Measurements from ENCODE around the gene MAP2K5.
"Not testable (repeated sequence)": the region's sequence is repeated elsewhere in the genome, so short reads cannot be mapped to it uniquely, and the experiment has no call there.

MAP2K5 gene

GRCh38 chr15:67590191-67590590, 47.7 kb downstream of the MAP2K5 start:
- in situ Hi-C loops (cut with HindIII; ENCODE audit: low sequenced_read_pairs) = no loop called here

- in situ Hi-C loops (cut with HindIII; ENCODE audit: low sequenced_read_pairs) = no loop called here
These were observed 49.7 kb downstream of the MAP2K5 start for GRCh38 chr15:67592245-67592644.

DNA sequence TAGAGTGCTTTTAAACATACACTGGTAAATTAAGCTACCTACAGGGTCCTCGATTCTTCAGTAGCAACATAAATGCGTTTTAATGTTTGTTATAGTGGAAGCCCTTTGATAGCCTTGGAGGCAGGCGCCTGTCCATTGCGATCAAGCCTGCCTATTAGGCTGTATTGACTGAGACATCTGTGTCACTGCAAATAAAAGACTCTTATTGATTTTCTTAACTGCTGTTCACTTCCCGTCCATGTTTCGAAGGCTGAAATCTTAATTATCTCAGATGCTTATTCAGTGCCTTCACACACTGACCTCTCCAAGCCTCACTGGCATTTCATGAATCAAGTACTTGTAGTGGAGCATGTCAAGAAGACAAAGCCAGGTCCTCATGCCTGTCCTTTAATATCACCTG, 51.1 kb downstream of the MAP2K5 start:
- in situ Hi-C loops (cut with HindIII; ENCODE audit: low sequenced_read_pairs) = no loop called here

DNA sequence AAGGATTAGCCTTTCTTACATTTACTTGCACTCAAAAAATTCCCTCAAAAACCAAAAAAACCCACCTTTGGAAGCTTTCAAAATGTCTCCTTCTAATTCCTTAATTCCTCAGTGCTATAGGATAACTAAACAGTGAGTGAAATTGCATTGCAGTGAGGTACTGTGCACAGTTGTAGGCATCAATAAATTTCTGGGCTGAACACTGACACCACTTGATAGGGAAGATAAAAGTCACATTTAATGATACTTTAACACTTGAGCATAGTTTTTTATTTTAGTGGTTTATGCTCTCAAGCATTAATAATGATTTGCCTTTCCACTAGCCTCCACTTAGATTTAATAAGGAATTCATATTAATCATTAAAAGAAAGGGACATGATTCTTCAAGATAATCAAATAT, 52.3 kb downstream of the MAP2K5 start:
- in situ Hi-C loops (cut with HindIII; ENCODE audit: low sequenced_read_pairs) = no loop called here

DNA sequence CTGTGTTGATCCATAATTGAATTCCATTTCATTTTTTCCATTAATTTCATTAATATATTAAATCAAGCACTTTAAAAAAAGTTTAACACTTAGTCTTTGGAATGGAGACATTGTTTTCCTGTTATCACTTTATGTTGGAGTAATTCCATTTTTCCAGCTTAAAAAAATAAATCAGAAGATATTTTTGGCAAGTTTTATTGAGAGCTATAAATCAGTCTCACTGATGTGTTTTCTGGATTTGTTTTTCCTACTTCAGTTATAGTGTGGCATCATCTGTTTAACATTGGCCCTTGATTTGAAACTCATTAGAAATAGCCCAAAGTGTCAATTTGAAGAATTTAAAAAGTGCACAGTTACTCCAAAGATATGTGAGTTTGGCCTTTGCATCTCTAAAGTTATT, 53.1 kb downstream of the MAP2K5 start:
- in situ Hi-C loops (cut with HindIII; ENCODE audit: low sequenced_read_pairs) = no loop called here

GRCh38 chr15:67601073-67601472, 58.6 kb downstream of the MAP2K5 start:
- in situ Hi-C loops (cut with HindIII; ENCODE audit: low sequenced_read_pairs) = no loop called here

- in situ Hi-C loops (cut with HindIII; ENCODE audit: low sequenced_read_pairs) = no loop called here
These were observed 60.6 kb downstream of the MAP2K5 start for GRCh38 chr15:67603063-67603462.

GRCh38 chr15:67605871-67606270, 63.4 kb downstream of the MAP2K5 start:
- in situ Hi-C loops (cut with HindIII; ENCODE audit: low sequenced_read_pairs) = no loop called here

DNA sequence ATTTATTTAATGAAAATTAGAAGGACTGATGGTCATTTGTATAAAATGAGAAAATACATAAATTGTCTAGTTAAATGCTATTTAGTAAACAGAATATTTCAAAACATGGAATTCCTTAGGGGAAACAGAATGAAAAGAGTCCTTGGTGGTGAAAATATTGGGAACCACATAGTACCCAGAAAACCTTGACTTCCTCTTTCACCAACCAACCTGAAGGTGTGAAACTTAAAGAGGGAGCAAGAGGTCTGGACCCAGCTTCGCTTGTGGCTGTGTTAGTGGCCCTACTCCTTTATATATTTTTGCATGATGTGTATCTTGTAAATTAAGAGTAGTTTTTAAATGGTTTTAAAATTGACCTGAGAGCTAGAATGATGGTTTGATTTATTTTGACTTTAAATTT, 64.2 kb downstream of the MAP2K5 start:
- in situ Hi-C loops (cut with HindIII; ENCODE audit: low sequenced_read_pairs) = no loop called here

- in situ Hi-C loops (cut with HindIII; ENCODE audit: low sequenced_read_pairs) = no loop called here
These were observed 64.8 kb downstream of the MAP2K5 start for GRCh38 chr15:67607329-67607728.

- in situ Hi-C loops (cut with HindIII; ENCODE audit: low sequenced_read_pairs) = no loop called here
These were observed 65.6 kb downstream of the MAP2K5 start for GRCh38 chr15:67607959-67608637.

DNA sequence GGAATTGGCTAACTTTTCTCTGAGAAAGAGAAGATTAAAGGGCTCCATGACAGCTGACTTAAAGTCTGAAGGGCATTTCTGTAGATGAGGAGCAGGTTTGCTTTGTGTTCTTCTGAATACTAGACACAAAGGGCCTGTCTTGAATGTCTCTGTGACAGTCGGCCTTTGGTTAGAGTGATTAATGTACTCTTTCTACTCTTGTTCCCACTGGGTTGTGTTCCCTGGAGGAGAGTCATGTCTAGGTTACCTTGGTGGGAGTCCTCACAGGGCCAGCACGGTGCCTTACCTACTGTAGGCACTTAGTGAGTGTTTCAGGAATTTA, 66.1 kb downstream of the MAP2K5 start:
- in situ Hi-C loops (cut with HindIII; ENCODE audit: low sequenced_read_pairs) = no loop called here

DNA sequence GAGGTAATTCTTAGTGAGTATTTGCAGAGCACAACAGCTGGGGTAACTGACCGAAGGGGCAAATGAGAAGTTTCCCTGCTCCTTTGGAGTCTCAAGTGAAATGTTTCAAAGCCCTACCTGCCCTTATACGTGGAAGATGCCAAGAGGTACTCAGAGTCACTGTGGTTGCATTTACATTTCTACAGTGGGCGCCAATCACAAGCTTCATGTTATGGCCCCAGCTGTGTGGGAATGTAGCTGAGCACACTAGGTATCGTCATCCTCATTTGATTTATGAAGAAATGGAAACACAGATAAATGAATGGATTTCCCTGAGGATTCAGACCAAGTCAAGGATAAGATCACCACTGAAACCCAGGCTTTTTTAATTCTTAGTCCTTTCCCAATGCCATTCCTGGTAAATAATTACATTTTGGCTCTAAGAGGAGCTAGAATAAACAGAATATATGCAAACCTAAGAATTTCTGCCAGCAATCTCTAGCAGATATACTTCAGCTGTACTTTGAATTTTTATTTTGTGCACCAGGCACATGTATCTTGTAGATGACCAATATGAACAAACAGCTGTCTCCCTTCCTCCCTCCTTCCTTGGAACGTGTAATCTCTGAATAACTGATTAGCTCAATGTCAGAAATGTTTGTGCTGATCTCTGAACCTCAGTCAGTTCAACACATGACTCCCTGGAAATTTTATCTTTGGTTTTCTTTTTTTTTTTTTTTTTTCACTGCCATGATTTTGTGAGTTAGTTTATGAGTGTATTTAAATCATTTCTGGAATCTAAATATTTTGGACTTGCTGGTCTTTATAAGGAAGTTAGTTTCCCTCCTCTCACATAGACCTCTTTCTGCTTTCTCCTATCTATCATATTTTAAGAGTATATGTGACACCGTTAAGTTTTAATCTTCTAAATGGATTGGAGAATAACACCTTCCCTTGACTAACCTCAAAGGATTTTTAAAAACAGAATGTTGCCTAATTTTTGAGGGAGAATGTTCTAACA, 69.2 kb downstream of the MAP2K5 start:
- in situ Hi-C loops (cut with HindIII; ENCODE audit: low sequenced_read_pairs) = no loop called here

DNA sequence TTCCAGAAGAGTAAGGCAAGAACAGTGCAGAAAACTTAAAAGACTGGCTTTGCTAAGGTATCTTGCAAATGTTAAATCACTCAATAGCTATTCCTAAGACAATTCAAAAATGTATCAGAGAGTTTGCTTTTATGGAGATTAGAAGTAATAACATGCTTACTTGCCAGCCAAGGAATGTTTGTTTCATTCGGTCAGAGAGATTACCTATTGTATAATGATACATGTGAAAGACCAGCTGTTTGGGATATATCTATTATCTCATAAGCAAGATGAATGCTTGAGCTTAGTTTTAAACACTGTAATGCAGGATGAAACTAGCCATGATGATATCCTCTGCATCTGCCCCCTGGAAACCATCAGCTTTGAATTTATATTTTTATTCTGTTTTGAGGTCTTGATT, 70.7 kb downstream of the MAP2K5 start:
- in situ Hi-C loops (cut with HindIII; ENCODE audit: low sequenced_read_pairs) = no loop called here

DNA sequence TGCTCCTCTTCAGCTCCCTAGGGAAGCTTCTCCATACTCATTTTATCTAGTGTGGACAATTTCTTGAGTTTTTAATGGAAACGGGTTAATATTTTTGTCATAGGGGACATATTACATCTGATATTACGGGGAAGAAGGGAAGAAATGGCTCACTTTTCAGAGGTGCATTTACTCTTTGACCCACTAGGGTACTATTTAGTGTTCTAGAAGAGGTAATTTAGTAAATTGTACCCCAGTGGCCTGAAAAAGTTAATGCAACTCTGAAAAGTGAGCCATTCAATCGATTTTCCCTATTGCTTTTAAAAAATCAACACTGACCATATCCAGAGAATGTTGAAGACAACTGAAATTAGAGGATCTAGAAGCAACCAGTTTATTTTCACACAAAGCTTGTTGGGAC, 71.2 kb downstream of the MAP2K5 start:
- in situ Hi-C loops (cut with HindIII; ENCODE audit: low sequenced_read_pairs) = no loop called here

DNA sequence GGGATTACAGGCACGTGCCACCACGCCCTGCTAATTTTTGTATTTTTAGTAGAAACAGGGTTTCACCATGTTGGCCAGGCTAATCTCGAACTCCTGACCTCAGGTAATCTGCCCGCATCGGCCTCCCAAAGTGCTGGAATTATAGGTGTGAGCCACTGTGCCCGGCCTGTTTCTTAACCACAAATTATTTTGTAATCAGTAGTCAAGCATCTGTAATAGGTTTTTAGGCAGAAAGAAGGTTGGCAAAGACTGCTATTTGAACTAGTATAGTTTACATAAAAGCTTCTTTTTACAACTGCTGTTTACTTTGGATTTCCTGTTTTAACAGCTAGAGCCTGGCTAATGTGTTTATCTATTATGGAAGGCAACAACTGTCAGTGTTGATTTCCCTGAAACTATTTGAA, 72.6 kb downstream of the MAP2K5 start:
- in situ Hi-C loops (cut with HindIII; ENCODE audit: low sequenced_read_pairs) = not testable (repeated sequence)

DNA sequence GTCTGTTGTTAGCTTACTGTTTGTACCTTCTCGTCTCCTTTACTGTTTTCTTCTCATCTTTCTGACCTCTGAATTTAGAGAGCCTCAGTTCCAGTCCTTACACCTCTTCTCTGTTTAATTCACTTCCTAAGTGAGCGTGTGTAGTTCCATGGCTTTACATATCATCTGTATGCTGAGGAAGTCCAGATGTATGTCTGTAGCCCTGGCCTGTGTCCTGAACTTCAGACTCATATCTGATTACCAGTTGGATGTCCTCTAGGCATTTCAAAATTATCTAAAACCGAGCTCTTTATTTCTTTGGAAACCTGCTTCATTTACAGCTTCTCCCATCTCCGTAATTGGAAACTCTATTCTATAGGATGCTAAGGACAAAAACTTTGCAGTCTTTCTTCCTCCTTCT, 75.8 kb downstream of the MAP2K5 start:
- in situ Hi-C loops (cut with HindIII; ENCODE audit: low sequenced_read_pairs) = no loop called here

DNA sequence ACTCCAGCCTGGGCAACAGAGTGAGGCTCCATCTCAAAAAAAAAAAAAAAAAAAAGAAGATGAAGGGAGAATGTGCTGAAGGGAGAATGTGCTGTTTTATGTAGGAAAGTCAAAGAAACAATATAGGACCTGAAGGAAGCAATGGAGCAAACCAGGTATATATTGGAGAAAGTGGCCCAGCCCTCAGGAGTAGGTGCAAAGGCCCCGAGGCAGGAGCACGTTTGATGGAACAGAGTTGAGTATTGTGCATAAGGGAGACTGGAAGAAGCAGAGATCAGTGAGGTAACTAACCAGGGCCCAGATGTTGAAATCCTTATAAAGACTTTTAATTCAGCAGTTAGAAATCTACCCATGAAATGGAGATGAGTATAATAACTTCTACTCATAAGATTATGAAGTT, 79.6 kb downstream of the MAP2K5 start:
- in situ Hi-C loops (cut with HindIII; ENCODE audit: low sequenced_read_pairs) = no loop called here

DNA sequence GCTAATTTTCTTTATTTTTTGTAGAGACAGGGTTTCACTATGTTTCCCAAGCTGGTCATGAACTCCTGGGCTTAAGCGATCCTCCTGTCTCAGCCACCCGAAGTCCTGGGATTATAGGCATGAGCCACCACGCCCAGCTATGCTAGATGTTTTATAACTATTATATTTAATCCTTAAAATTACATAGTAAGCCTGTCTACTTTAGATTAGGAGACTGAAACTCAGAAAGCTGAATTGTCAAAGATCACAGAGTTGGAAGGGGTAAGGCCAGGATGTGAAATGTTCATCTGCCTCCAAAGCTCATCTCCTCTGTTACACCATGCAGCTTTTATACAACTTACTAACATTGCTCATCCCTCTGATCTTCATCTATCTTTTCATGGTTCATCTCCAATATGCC, 89.8 kb downstream of the MAP2K5 start:
- in situ Hi-C loops (cut with HindIII; ENCODE audit: low sequenced_read_pairs) = no loop called here

DNA sequence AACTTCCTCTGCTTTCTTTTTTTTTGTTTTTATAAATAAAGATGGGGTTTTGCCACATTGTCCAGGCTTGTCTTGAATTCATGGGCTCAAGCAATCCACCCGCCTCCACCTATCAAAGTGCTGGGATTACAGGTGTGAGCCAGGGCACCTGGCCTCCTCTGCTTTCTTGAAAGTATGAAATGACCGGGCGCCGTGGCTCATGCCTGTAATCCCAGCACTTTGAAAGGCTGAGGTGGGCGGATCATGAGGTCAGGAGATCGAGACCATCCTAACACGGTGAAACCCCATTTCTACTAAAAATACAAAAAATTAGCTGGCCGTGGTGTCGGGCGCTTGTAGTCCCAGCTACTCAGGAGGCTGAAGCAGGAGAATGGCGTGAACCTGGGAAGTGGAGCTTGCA, 93.4 kb downstream of the MAP2K5 start:
- in situ Hi-C loops (cut with HindIII; ENCODE audit: low sequenced_read_pairs) = not testable (repeated sequence)

GRCh38 chr15:67639591-67639990, 97.1 kb downstream of the MAP2K5 start:
- in situ Hi-C loops (cut with HindIII; ENCODE audit: low sequenced_read_pairs) = no loop called here

- in situ Hi-C loops (cut with HindIII; ENCODE audit: low sequenced_read_pairs) = no loop called here
These were observed 99.0 kb downstream of the MAP2K5 start for GRCh38 chr15:67641453-67641852.

Data from DLD1 (cell line).